H9 (cell line): ENCODE data around the gene SMARCE1. TPM values are rescaled to one million over a fixed set of nuclear protein-coding genes. Genes with fewer than 3 reads are reported as not detected.
"Not testable (repeated sequence)": the region's sequence is repeated elsewhere in the genome, so short reads cannot be mapped to it uniquely, and the experiment has no call there.

ENCODE experiments used
- DNase-seq: peaks from one replicate; pipeline ENCODE4 v3.0.0-alpha.2; 2017
- H2AFZ ChIP-seq: one replicate; pipeline ENCODE4 v1.6.1; 2013; ENCODE audit warnings: mild to moderate bottlenecking, low read length, control low read depth, moderate library complexity
- H2AK5ac ChIP-seq: 2 replicates; pipeline ENCODE4 v1.6.1; 2013; ENCODE audit warnings: low read length, control low read depth, mixed read lengths; ENCODE audit not compliant: insufficient read length
- H2BK120ac ChIP-seq: one replicate; pipeline ENCODE4 v1.6.1; 2013; ENCODE audit warnings: low read depth, mild to moderate bottlenecking, low read length, control low read depth, inconsistent platforms; ENCODE audit not compliant: poor library complexity, severe bottlenecking
- H2BK12ac ChIP-seq: 2 replicates; pipeline ENCODE4 v1.6.1; 2013; ENCODE audit warnings: low read length, control low read depth, mixed read lengths, low read depth; ENCODE audit not compliant: insufficient read length
- H2BK15ac ChIP-seq: 2 replicates; pipeline ENCODE4 v1.6.1; 2013; ENCODE audit warnings: low read depth, low read length, control low read depth
- H2BK20ac ChIP-seq: one replicate; pipeline ENCODE4 v1.6.1; 2013; ENCODE audit warnings: low read depth, mild to moderate bottlenecking, low read length, control low read depth, inconsistent platforms; ENCODE audit not compliant: poor library complexity, severe bottlenecking
- H2BK5ac ChIP-seq: 2 replicates; pipeline ENCODE4 v1.6.1; 2013; ENCODE audit warnings: low read length, control low read depth, mixed read lengths; ENCODE audit not compliant: insufficient read length
- H3K14ac ChIP-seq: 2 replicates; pipeline ENCODE4 v1.6.1; 2013; ENCODE audit warnings: low read length, control low read depth; ENCODE audit not compliant: insufficient read depth
- H3K18ac ChIP-seq: 2 replicates; pipeline ENCODE4 v1.6.1; 2013; ENCODE audit warnings: low read depth, mild to moderate bottlenecking, mixed read lengths, low read length, control low read depth; ENCODE audit not compliant: insufficient read length
- H3K23ac ChIP-seq: 2 replicates; pipeline ENCODE4 v1.6.1; 2013; ENCODE audit warnings: low read length, control low read depth, mixed read lengths, low read depth; ENCODE audit not compliant: insufficient read length
- H3K23me2 ChIP-seq: 2 replicates; pipeline ENCODE4 v1.6.1; 2013; ENCODE audit warnings: low read depth, mild to moderate bottlenecking, mixed read lengths, low read length, control low read depth; ENCODE audit not compliant: insufficient read length, poor library complexity, severe bottlenecking
- H3K27ac ChIP-seq: 2 replicates; pipeline ENCODE4 v1.5.1; 2013; ENCODE audit warnings: low read length, control low read depth, mixed read lengths, low read depth; ENCODE audit not compliant: insufficient read length
- H3K27me3 ChIP-seq: 2 replicates; pipeline ENCODE4 v1.6.1; 2013; ENCODE audit warnings: low read length, control low read depth, inconsistent platforms; ENCODE audit not compliant: insufficient read depth
- H3K4ac ChIP-seq: 2 replicates; pipeline ENCODE4 v1.6.1; 2013; ENCODE audit warnings: low read depth, mild to moderate bottlenecking, control low read depth, inconsistent platforms, low read length, moderate library complexity
- H3K4me1 ChIP-seq: 2 replicates; pipeline ENCODE4 v1.6.1; 2013; ENCODE audit warnings: low read length, control low read depth, inconsistent platforms; ENCODE audit not compliant: insufficient read depth
- H3K4me2 ChIP-seq: 2 replicates; pipeline ENCODE4 v1.6.1; 2013; ENCODE audit warnings: low read length, control low read depth, mixed read lengths; ENCODE audit not compliant: insufficient read length, insufficient read depth
- H3K56ac ChIP-seq: 2 replicates; pipeline ENCODE4 v1.6.1; 2013; ENCODE audit warnings: low read depth, mild to moderate bottlenecking, mixed read lengths, low read length, control low read depth; ENCODE audit not compliant: insufficient read length
- H3K79me1 ChIP-seq: 2 replicates; pipeline ENCODE4 v1.6.1; 2013; ENCODE audit warnings: low read depth, mild to moderate bottlenecking, moderate library complexity, low read length, control low read depth, inconsistent platforms; ENCODE audit not compliant: insufficient read depth, poor library complexity, severe bottlenecking
- H3K79me2 ChIP-seq: 2 replicates; pipeline ENCODE4 v1.6.1; 2013; ENCODE audit warnings: low read length, control low read depth, inconsistent platforms; ENCODE audit not compliant: insufficient read depth
- H3K9ac ChIP-seq: 2 replicates; pipeline ENCODE4 v1.6.1; 2013; ENCODE audit warnings: low read length, control low read depth, mixed read lengths; ENCODE audit not compliant: insufficient read length; ENCODE audit errors: extremely low read depth
- H3K9me3 ChIP-seq: one replicate; pipeline ENCODE4 v1.6.1; 2013; ENCODE audit warnings: low read depth, low read length, inconsistent platforms; ENCODE audit not compliant: control insufficient read depth
- H3T11ph ChIP-seq: one replicate; pipeline ENCODE4 v1.6.1; 2013; ENCODE audit warnings: mild to moderate bottlenecking, low read length, control low read depth, inconsistent platforms
- H4K20me1 ChIP-seq: one replicate; pipeline ENCODE4 v1.6.1; 2013; ENCODE audit not compliant: control insufficient read depth, insufficient read length, insufficient read depth
- H4K5ac ChIP-seq: 2 replicates; pipeline ENCODE4 v1.6.1; 2013; ENCODE audit warnings: low read depth, mild to moderate bottlenecking, mixed read lengths, low read length, control low read depth; ENCODE audit not compliant: insufficient read length
- H4K8ac ChIP-seq: replicated peaks from 2 replicates; pipeline ENCODE4 v1.6.1; 2013; ENCODE audit warnings: low read length, control low read depth, mixed read lengths, low read depth; ENCODE audit not compliant: insufficient read length
- H4K91ac ChIP-seq: 2 replicates; pipeline ENCODE4 v1.6.1; 2013; ENCODE audit warnings: low read depth, mild to moderate bottlenecking, moderate library complexity, mixed read lengths, low read length, control low read depth; ENCODE audit not compliant: insufficient read length
- H3K27ac Mint-ChIP-seq, 3 experiments: 2 replicates in 2 of 3; 3 replicates in 1 of 3; pipeline ENCODE4 v1.8.0; 2020 to 2021; ENCODE audit warnings: mixed read lengths in 3 of 3, mild to moderate bottlenecking in 1 of 3, moderate library complexity in 1 of 3
- H3K27me3 Mint-ChIP-seq: 2 replicates; pipeline ENCODE4 v1.8.0; 2021; ENCODE audit warnings: low read depth, mild to moderate bottlenecking, moderate library complexity, mixed read lengths
- H3K36me3 Mint-ChIP-seq, 3 experiments: 2 replicates in 2 of 3; 3 replicates in 1 of 3; pipeline ENCODE4 v1.8.0; 2020 to 2021; ENCODE audit warnings: low read depth in 3 of 3, mixed read lengths in 3 of 3; ENCODE audit not compliant: insufficient read depth in 1 of 3
- H3K4me1 Mint-ChIP-seq, 2 experiments: 2 replicates each; pipeline ENCODE4 v1.8.0; 2020; ENCODE audit warnings: mixed read lengths in 2 of 2
- H3K4me3 Mint-ChIP-seq, 2 experiments: 2 replicates in 1 of 2; 3 replicates in 1 of 2; pipeline ENCODE4 v1.8.0; 2020 to 2021; ENCODE audit warnings: mild to moderate bottlenecking in 2 of 2, mixed read lengths in 2 of 2, moderate library complexity in 1 of 2
- H3K9me3 Mint-ChIP-seq, 2 experiments: 2 replicates in 1 of 2; 3 replicates in 1 of 2; pipeline ENCODE4 v1.8.0; 2020; ENCODE audit warnings: mild to moderate bottlenecking in 2 of 2, mixed read lengths in 2 of 2, moderate library complexity in 1 of 2
- WGBS: extraction: QIAGEN DNeasy Blood & Tissue Kit; methylation state at CpG from one replicate; pipeline ENCODE4 v1.1.7; 2013; ENCODE audit warnings: missing lambda C conversion rate, low lambda C conversion rate, mixed read lengths; ENCODE audit not compliant: insufficient read length; ENCODE audit errors: extremely low coverage; 5-methylcytosine and 5-hydroxymethylcytosine counted together
- total RNA-seq: library from RNA; stranded (reverse); gene quantifications from 2 replicates; pipeline ENCODE4 v1.2.1, GENCODE V29; 2021

SMARCE1 gene
- total RNA-seq, 1 experiment from 2014 or later: 122 TPM

GRCh38 chr17:40584950-40585349 is 62.7 kb downstream of the SMARCE1 start:
- H3K4me2 ChIP-seq, H2BK20ac ChIP-seq, H3K27ac Mint-ChIP-seq, H3K79me2 ChIP-seq, H2AFZ ChIP-seq, H3K14ac ChIP-seq, H4K20me1 ChIP-seq, H4K8ac ChIP-seq, H2BK120ac ChIP-seq, H3K4me1 Mint-ChIP-seq, H3K18ac ChIP-seq, H3K79me1 ChIP-seq, H2BK5ac ChIP-seq, H3K9me3 ChIP-seq, H4K91ac ChIP-seq, H3K27me3 ChIP-seq, H3K9ac ChIP-seq, H3K56ac ChIP-seq, H3K4me1 ChIP-seq, H3T11ph ChIP-seq, H3K23me2 ChIP-seq, H3K23ac ChIP-seq, H3K4me3 Mint-ChIP-seq, H3K4ac ChIP-seq, H3K9me3 Mint-ChIP-seq, DNase-seq, H2AK5ac ChIP-seq, H2BK12ac ChIP-seq, H2BK15ac ChIP-seq, H3K27ac ChIP-seq, H4K5ac ChIP-seq, H3K36me3 Mint-ChIP-seq: not testable (repeated sequence)
- H3K27me3 Mint-ChIP-seq: peaks cover 24% of the 10 kb centered on the region
- WGBS: no CpG with 5 or more reads among the region's 2 CpGs
